Kidney epithelial cell (primary cell): ENCODE results near the gene FAM107B. TPM values are rescaled to one million over a fixed set of nuclear protein-coding genes. Genes with fewer than 3 reads are reported as not detected.

Experiments
- DNase-seq: peaks from one replicate; pipeline ENCODE4 v3.0.0-alpha.2; 2010; ENCODE audit warnings: low read depth
- H3K27me3 ChIP-seq: 2 replicates; pipeline ENCODE4 v1.6.0; 2011; ENCODE audit warnings: low read length; ENCODE audit not compliant: control insufficient read depth, insufficient read depth
- H3K36me3 ChIP-seq: 2 replicates; pipeline ENCODE4 v1.5.1; 2011; ENCODE audit warnings: low read length; ENCODE audit not compliant: control insufficient read depth, insufficient read depth
- H3K4me3 ChIP-seq: 2 replicates; pipeline ENCODE4 v1.5.1; 2011; ENCODE audit warnings: low read depth, mild to moderate bottlenecking, control low read depth, low read length
- total RNA-seq: library from RNA; depleted of rRNA; stranded (reverse); fragments of >200 nt; gene quantifications from 2 replicates; pipeline ENCODE4 v1.2.3, GENCODE V29; 2015
- TF ChIP-seq, protein P1 (sequence below): IDR thresholded peaks from 2 replicates; pipeline ENCODE4 v1.5.1; 2011; ENCODE audit warnings: mild to moderate bottlenecking, moderate library complexity, low read length, control low read depth, inconsistent platforms; ENCODE audit not compliant: insufficient read depth, poor library complexity, severe bottlenecking

FAM107B gene
- total RNA-seq, 1 donor from 2014 or later, result 33.5 TPM

DNA sequence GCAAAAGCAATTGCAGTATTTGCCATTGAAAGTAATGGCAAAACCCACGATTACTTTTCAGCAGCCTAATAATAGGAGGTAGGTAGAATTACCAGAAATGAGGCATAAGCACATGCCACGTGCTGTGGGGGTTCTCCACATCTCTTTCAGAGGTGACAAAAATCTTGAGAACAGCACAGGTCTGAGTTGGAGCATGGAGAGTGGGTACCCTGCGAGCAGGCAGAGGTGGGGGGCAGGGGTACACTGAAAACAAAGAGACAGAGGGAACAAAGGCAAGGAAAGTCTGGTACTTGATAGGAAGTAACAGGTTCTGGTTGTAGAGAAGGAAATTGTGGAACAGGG is 75.9 kb downstream of the FAM107B start:
- Histone ChIP-seq H3K4me3 (no peak overlapping the region), H3K36me3 (no peaks in the 10 kb centered on the region), H3K27me3 (no peaks in the 10 kb centered on the region)
- DNase-seq, result no peak
- TF ChIP-seq, protein P1, sequence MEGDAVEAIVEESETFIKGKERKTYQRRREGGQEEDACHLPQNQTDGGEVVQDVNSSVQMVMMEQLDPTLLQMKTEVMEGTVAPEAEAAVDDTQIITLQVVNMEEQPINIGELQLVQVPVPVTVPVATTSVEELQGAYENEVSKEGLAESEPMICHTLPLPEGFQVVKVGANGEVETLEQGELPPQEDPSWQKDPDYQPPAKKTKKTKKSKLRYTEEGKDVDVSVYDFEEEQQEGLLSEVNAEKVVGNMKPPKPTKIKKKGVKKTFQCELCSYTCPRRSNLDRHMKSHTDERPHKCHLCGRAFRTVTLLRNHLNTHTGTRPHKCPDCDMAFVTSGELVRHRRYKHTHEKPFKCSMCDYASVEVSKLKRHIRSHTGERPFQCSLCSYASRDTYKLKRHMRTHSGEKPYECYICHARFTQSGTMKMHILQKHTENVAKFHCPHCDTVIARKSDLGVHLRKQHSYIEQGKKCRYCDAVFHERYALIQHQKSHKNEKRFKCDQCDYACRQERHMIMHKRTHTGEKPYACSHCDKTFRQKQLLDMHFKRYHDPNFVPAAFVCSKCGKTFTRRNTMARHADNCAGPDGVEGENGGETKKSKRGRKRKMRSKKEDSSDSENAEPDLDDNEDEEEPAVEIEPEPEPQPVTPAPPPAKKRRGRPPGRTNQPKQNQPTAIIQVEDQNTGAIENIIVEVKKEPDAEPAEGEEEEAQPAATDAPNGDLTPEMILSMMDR, result no peak

DNA sequence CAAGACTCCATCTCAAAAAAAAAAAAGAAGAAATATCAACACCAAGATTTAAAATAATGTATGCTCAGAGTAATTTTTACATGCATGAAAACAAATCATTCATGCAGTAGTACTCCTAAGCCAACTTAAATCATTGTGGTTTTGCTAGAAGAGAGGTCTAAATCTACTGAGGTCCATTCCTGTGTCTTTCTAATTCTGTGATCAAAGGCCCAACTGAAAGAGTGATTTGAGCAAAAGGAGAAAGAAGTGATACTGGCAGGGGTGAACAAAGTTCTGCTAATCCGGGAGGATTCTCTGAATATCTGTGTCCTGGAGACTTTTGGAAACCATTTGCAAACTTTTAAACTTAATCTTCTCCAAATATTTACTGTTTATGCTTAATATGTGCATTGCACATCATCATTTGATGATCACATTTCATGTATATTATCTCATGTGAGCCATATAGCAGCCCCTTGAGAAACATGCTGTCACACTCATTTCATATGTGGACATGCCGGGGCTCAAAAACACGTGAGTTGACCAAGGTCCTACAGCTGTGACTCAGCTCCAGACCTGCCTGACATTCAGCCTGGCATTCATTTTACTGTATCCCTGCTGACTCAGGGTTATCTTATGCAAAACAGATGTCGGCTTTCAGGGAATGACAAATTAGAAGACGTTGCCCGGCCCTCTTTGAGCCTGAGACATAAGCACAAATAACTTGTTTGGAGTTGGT is 76.4 kb downstream of the FAM107B start:
- no peak for DNase-seq
- Histone ChIP-seq H3K27me3 (no peaks in the 10 kb centered on the region), H3K4me3 (no peak overlapping the region), H3K36me3 (no peaks in the 10 kb centered on the region)
- TF ChIP-seq, protein P1, result no peak

DNA sequence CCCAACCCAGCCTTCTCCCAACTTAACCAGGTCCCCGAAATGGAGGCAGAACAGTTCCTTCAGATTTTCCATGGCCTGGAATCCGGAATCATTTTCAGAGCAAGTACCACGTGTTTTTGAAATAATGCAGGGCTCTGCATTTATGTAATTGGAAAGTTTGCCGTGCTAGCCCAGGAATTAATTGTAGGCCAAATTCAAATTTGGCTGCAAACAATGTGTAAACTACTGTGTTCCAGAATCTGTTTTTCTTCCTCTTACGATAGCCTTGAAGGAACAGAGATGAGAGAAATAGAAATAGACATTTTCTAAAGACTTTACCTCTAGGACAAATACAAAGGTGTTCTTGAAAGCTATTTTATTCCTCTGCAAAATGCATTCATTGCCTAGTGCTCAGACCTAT is 77.4 kb downstream of the FAM107B start:
- DNase-seq, result no peak
- TF ChIP-seq, protein P1, result no peak
- Histone ChIP-seq H3K4me3 (no peak overlapping the region), H3K36me3 (no peaks in the 10 kb centered on the region), H3K27me3 (no peaks in the 10 kb centered on the region)

DNA sequence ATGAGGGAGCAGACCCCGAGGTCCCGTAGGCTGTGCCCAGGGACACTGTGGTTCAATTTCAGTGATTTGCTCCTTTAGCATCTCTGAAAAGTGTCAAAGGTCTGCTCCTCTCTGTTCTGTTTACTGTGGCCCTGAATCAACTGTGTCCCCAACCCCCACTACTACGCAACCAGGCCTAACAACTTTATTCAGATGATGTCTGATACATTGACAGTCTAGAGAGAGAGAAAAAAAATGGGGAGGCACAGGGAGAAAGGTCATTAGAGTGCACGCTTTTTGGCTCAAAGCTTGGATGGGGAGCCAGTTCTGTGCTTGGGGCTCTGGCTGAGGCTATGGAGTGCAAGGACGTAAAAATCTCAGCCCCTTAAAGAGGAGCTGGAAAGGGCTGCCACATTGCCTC is 77.9 kb downstream of the FAM107B start:
- TF ChIP-seq, protein P1, result no peak
- Histone ChIP-seq H3K4me3 (no peak overlapping the region), H3K27me3 (no peaks in the 10 kb centered on the region), H3K36me3 (no peaks in the 10 kb centered on the region)
- no peak for DNase-seq

DNA sequence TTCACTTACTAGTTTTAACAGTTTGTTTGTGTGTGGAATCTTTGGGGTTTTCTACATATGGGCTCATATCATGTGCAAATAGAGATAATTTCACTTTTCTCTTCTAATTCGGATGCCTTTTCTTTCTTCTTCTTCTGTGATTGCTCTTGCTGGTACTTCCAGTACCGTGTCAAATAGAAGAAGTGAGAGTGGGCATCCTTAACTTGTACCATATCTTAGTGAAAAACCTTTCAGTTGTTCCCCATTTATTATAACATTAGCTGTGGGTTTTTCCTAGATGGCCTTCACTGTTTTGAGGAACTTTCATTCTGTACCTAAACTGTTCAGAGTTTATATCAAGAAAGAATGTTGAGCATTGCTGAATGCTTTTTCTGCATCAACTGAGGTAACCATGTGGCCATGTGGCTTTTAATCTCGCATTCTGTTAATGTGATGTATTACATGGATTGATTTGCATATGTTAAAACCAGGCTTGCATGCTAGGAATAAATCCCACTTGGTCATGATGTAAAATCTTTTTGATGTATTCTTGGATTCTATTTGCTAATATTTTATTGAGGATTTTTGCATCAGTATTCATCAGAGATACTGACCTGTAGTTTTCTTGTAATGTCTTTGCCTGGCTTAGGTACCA is 78.7 kb downstream of the FAM107B start:
- H3K36me3 ChIP-seq, result no peaks in the 10 kb centered on the region
- DNase-seq, result no peak
- H3K27me3 ChIP-seq, result no peaks in the 10 kb centered on the region
- H3K4me3 ChIP-seq, result no peak overlapping the region
- TF ChIP-seq, protein P1, result no peak

DNA sequence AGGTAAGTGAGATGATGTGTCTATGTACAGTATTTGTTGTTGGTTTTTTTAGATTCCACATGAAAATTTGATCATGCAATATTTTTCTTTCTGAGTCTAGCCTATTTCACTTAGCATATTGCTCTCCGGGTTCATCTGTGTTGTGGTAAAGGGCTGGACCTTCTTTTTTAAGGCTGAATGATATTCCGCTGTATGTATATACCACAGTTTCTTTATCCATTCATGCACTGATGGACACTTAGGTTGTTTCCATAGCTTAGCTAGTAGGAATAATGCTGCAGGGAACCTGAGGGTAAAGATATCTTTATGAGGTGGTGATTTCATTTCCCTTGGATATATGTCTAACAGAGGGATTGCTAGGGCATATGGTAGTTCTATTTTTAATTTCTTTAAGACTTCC is 80.8 kb downstream of the FAM107B start:
- TF ChIP-seq, protein P1, result no peak
- DNase-seq, result no peak

More for the DNA sequence above, 80.8 kb downstream of the FAM107B start:
- no peaks in the 10 kb centered on the region for H3K36me3 ChIP-seq
- no peak overlapping the region for H3K4me3 ChIP-seq
- H3K27me3 ChIP-seq, result no peaks in the 10 kb centered on the region
